Measurements from ENCODE around the gene ACSS2.

Gene ACSS2

GRCh38 chr20:34952671-34953070 is 76.3 kb downstream of the ACSS2 start:
- DNase-seq, result no peak

- no peak for DNase-seq
These were observed 77.5 kb downstream of the ACSS2 start for GRCh38 chr20:34953960-34954359.

DNA sequence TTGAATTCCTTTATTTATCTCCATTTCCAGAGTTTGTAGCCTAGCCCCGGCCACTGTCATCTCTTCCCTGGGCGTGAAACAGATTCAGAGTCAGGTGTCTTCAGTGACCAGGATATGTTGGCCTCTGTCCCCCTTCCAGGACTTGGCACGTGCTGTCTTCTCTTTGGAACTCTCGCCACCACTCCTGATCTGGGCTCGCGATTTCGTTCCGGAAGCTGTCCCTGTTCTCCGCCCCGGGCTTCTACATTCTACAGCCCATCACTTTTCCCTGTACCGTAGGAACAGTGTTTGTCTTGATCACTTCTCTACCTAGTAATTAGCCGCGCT is 78.5 kb downstream of the ACSS2 start:
- no peak for DNase-seq

GRCh38 chr20:34955231-34956040 is 79.0 kb downstream of the ACSS2 start, which contains the start of the genes GSS and MYH7B:
GSS (minus strand) TSS chr20:34955806; CDS start chr20:34951852, 3,954 bp downstream.
MYH7B (plus strand) TSS chr20:34955868; CDS start chr20:34978006, 22,138 bp downstream.
- peak; percentile 99 for DNase-seq

DNA sequence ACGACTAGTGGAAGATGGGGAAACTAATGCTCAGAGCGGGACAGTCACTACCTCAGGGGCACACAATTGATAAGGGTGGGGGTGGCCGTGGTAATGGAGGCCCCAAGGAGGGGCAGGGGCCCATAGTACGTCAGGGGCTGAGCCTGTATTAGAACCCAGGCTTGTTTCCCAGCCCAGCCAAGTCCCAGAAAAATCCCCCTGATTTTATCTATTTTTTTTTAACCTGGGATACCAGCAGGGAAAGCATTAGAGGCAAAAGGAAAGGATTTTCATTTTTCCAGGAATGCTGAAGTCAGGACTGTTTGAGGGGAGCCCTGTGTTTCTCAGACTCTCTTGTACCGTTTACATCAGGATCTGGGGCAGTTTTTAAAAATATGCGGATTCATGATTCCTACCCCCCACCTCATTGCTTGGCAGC is 79.6 kb downstream of the ACSS2 start:
- DNase-seq, result no peak

DNA sequence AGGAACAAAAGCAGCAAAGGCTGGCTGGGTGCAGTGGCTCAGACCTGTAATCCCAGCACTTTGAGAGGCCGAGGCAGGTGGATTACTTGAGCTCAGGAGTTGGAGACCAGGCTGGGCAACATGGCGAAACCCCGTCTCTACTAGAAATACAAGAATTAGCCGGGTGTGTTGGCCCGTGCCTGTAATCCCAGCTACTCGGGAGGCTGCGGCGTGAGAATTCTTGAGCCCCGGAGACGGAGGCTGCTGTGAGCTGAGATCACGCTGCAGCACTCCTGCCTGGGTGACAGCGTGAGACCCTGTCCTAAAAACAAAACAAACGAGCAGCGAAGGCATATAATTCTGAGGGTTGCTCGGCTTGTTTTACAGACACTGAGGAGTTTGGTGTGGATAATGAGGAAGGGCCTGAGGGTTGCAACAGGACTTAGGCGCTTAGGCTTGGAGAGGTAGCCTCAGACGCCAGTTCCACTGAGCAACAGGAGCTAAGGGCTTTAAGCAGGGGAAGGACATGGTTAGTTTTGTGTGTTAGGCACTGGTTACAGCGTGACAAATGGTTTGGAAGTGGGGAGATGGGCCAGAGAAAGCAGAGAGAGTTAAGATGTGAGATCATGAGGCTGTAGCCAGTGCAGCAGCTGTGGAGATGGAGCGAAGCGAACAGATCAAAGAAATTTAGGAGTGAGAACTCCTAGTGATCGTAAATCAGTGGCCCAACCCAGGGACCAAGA is 80.5 kb downstream of the ACSS2 start:
- DNase-seq, result no peak

GRCh38 chr20:34964486-34964885 is 88.1 kb downstream of the ACSS2 start:
- no peak for DNase-seq

GRCh38 chr20:34965051-34965450 is 88.6 kb downstream of the ACSS2 start:
- no peak for DNase-seq

GRCh38 chr20:34967421-34967820 is 91.0 kb downstream of the ACSS2 start:
- no peak for DNase-seq

DNA sequence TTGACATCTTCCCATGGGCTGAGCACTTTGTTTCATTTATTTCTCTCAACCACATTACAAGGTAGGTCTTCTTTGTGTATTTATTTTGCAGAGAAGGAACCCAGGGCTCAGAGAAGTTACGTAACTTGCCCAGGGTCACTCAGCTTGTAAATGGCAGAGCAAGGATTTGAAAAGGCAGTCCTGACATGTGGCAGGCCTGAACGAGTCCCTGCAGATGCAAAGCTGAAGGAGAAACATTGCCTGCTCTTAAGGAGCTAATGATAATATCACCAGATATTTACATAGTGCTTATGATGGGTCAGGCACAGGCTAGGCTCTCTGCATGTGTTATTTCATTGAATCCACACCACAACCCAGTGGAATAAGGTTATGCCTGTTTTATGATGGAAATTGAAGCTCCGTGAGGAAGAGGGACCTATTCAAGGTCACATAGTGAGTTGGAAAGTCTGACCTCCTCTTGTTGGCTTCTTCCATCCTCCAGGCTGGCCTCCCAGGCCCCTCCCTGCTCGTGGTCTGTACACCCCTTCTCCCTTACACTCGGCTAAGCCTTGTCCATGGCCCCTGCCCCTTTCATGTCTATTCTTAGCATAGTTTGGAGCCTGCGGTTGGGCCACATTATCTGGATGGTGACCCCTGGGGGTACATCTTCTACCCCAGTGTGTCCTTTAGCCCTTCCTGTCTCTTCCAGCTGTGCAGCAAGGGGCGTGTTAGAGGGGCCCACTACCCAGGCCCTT is 91.8 kb downstream of the ACSS2 start:
- no peak for DNase-seq

- DNase-seq, result no peak
These were observed 93.9 kb downstream of the ACSS2 start for GRCh38 chr20:34970193-34970840.

DNA sequence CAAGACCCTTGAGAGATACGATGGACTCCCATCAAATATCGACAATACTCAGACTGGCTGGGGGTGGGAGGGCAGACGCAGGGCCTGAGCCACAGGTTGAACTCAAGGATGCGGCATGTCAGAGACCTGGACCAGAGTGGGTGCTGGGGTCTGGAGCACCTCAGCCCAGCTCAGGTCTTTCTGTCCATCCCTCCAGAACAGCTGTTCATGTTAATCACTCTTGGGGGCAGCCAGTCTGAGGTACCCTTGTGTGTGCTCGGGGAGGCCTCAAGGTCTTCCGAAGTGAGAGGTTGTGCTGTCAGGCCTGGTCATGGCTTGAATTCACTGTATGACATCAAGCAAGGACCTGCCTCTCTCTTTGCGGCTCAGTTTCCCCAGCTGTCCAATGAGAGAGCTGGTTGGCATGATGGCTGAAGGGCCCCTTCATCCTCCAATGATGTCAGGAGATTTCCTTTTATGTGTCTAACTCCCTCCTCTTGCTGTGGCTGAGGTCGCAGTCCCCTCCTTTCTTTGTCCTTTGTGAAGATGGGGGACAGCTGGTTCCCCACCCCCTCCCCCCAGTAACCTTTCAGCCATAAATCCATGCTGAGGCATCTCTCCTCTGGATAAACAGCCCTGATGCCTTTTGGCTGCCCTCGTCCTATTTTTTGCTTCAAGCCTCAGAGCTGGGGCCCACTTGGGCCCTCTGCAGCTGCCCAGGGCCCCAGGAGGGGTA is 94.6 kb downstream of the ACSS2 start:
- no peak for DNase-seq

DNA sequence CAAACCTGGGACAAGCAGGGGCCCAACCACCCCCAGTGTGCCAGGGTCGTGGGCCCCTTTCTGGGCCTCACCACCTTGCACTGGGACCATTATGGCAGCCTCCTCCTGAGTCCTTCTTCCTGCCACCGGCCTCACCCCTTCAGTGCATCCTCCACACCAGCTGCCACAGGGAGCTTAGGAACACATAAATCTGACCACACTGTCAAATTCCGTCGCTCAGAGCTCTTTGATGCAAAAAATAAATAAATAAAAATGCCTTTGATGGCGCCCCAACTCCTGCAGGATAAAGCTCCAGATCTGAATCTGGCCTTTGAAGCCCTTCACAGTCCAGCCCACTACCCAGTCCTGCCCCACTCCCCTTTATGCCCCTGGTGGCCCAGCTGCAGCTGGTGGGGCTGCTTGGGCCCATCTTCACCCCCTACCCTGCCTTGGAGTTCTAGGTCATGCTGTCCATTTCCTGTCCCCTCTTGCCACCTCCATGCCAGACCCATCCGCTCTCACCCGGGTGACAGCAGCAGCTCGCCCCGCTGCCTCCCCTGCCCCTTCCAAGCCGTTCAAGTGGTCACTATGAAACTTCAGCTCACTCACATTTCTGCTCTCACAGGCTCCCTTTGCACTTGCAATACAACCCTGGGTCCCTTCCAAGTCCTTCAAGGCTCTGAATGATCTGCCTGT is 95.3 kb downstream of the ACSS2 start:
- no peak for DNase-seq

- no peak for DNase-seq
These were observed 97.8 kb downstream of the ACSS2 start for GRCh38 chr20:34974246-34974645.

DNA sequence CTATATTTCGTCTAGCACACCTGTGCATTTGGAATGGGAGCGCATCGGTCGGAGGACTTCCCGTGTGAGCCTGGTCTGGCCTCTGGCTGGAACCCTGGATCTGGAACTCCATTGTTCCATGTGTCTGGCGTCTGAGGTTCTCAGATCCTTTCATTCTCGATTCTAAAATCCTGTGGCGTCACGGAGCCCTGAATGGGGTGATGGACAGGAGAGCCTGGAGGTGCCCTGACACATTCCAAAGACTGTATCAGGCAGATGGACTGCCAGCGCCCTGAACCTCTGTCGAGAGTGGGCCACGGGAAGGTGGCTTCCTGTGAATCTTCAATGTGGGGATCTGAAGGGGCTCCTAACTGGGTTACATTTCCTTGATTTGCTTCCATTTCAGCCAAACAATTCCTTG is 99.9 kb downstream of the ACSS2 start:
- no peak for DNase-seq
